Measurements from ENCODE around the gene RNU1-1.
"Not testable (repeated sequence)": the region's sequence is repeated elsewhere in the genome, so short reads cannot be mapped to it uniquely, and the experiment has no call there.

Gene RNU1-1

DNA sequence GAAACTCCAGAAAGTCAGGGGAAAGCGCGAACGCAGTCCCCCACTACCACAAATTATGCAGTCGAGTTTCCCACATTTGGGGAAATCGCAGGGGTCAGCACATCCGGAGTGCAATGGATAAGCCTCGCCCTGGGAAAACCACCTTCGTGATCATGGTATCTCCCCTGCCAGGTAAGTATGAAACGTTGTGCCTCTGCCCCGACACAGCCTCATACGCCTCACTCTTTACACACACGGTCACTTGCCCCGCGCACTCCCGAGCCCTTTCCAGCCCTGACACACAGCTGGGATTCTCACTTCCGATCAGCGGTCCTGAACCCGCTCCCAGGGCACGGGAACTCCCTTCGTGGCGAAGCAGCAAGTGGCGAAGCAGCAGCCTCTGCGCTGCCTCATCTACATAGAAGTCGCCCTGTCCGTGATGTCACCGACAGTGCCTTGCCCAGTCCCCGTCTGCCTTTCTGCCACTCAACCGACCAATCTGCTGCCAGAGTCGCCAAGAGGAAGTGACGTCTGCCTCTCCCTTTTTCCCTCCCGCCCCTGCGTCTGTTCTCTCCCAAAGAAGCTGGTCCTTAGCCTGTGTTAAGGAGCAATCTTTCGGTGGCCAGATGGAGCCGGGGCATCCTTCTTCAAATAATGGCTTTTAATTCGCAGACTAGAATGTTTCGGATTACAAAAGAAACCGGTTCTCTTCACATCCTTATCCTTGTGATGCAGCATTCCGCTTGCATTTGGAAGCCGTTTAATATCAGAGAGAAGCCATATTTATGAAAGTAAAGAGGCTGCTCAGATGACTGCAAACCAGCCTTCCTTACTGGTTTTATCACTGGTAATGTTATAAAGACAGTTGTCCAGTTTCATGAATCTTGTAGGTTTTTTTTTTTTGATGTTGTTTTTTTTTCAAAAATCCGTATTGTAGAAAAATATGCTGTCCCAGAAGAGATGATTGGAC lies at the start of gene RNU1-1:
TSS of gene RNU1-1 (minus strand) at position 179 of the 949 bp plus-strand sequence.
- not testable (repeated sequence) for H3K27me3 ChIP-seq (ENCODE audit: insufficient read depth, low read length); H3K36me3 ChIP-seq (ENCODE audit: insufficient read depth, low read length); H3K4me1 ChIP-seq (ENCODE audit: insufficient read depth, low read length); H2AFZ ChIP-seq (ENCODE audit: low read depth, low read length); H3K9me3 ChIP-seq (ENCODE audit: low read length)
- peak within 1 kb of the TSS; percentile 59 for H3K4me3 ChIP-seq (ENCODE audit: low read length)

DNA sequence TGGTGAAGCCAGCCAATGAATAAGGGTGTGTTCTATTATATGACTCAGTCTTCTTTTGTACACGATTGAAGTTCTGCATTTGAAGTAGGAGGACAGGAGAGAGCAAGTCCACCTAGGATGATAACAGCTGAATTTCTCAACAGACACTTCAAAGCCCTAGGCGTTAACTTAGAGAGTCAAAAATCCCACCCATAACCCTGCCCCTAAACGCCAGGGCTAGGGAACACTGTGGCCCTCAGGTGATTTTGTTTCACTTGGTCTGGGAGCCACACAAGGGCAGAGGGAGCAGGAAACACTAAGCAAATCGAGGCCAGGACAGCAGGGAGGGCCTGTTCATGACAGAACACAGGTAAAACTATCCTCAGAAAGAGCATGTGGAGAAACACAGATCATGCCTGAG lies 47.0 kb upstream of the RNU1-1 start:
- H3K4me1 ChIP-seq (ENCODE audit: insufficient read depth, low read length); H3K9me3 ChIP-seq (ENCODE audit: low read length); H3K36me3 ChIP-seq (ENCODE audit: insufficient read depth, low read length); H3K27me3 ChIP-seq (ENCODE audit: insufficient read depth, low read length); H3K4me3 ChIP-seq (ENCODE audit: low read length); H2AFZ ChIP-seq (ENCODE audit: low read depth, low read length): not testable (repeated sequence)

GRCh38 chr1:16560498-16560897 lies 46.4 kb upstream of the RNU1-1 start:
- not testable (repeated sequence) for H3K4me1 ChIP-seq (ENCODE audit: insufficient read depth, low read length); H2AFZ ChIP-seq (ENCODE audit: low read depth, low read length); H3K9me3 ChIP-seq (ENCODE audit: low read length)

GRCh38 chr1:16559688-16560087 lies 45.6 kb upstream of the RNU1-1 start:
- H3K9me3 ChIP-seq (ENCODE audit: low read length); H3K4me1 ChIP-seq (ENCODE audit: insufficient read depth, low read length); H3K27me3 ChIP-seq (ENCODE audit: insufficient read depth, low read length); H3K36me3 ChIP-seq (ENCODE audit: insufficient read depth, low read length); H3K4me3 ChIP-seq (ENCODE audit: low read length); H2AFZ ChIP-seq (ENCODE audit: low read depth, low read length): not testable (repeated sequence)

More at GRCh38 chr1:16560498-16560897, 46.4 kb upstream of the RNU1-1 start:
- H3K27me3 ChIP-seq (ENCODE audit: insufficient read depth, low read length); H3K4me3 ChIP-seq (ENCODE audit: low read length); H3K36me3 ChIP-seq (ENCODE audit: insufficient read depth, low read length): not testable (repeated sequence)

- not testable (repeated sequence) for H3K4me3 ChIP-seq (ENCODE audit: low read length); H3K4me1 ChIP-seq (ENCODE audit: insufficient read depth, low read length); H3K36me3 ChIP-seq (ENCODE audit: insufficient read depth, low read length); H3K27me3 ChIP-seq (ENCODE audit: insufficient read depth, low read length); H3K9me3 ChIP-seq (ENCODE audit: low read length); H2AFZ ChIP-seq (ENCODE audit: low read depth, low read length)
These were observed 42.9 kb upstream of the RNU1-1 start for GRCh38 chr1:16557034-16557433.

DNA sequence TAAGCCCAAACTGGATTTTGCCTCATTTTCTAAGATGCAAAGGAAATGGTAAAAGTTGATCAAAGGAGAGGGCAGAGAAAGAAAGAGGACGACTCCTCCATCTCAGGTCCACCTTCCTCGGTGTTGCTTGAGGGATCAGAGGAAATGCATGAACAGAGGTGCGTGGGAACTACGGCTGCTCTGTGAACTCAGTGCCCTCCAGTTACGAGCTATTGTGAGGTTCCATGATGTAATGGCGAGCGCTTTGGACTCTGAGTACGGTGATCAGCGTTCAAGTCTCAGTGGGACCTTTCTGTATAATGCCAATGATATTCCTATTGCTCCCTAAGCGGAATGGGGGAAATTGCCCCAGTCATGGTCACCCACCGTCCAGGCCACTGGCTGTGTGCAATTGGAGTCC lies 39.2 kb upstream of the RNU1-1 start:
- H3K27me3 ChIP-seq (ENCODE audit: insufficient read depth, low read length); H3K36me3 ChIP-seq (ENCODE audit: insufficient read depth, low read length); H2AFZ ChIP-seq (ENCODE audit: low read depth, low read length); H3K4me3 ChIP-seq (ENCODE audit: low read length); H3K9me3 ChIP-seq (ENCODE audit: low read length); H3K4me1 ChIP-seq (ENCODE audit: insufficient read depth, low read length): not testable (repeated sequence)

- H3K27me3 ChIP-seq (ENCODE audit: insufficient read depth, low read length); H3K4me3 ChIP-seq (ENCODE audit: low read length); H2AFZ ChIP-seq (ENCODE audit: low read depth, low read length); H3K4me1 ChIP-seq (ENCODE audit: insufficient read depth, low read length); H3K9me3 ChIP-seq (ENCODE audit: low read length); H3K36me3 ChIP-seq (ENCODE audit: insufficient read depth, low read length): not testable (repeated sequence)
These were observed 36.3 kb upstream of the RNU1-1 start for GRCh38 chr1:16550212-16550918.

DNA sequence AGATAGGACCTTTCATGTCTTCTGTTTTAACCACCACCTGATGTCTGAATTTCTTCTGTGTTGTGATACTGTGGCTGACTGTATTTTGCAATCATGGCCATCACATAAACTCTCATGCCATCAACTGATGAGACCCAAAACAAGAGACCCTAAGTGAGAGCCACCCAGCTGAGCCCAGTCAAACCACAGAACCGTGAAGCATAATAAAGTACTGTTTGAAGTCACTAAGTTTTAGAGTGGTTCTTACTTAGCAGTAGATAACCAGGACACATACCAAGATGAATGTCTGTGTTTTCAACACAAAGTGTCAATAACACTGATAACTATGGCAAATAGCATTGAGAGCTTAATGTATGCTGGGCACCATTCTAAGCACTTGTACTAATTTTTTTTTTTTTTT lies 35.5 kb upstream of the RNU1-1 start:
- not testable (repeated sequence) for H2AFZ ChIP-seq (ENCODE audit: low read depth, low read length); H3K4me1 ChIP-seq (ENCODE audit: insufficient read depth, low read length); H3K9me3 ChIP-seq (ENCODE audit: low read length); H3K36me3 ChIP-seq (ENCODE audit: insufficient read depth, low read length); H3K27me3 ChIP-seq (ENCODE audit: insufficient read depth, low read length); H3K4me3 ChIP-seq (ENCODE audit: low read length)

DNA sequence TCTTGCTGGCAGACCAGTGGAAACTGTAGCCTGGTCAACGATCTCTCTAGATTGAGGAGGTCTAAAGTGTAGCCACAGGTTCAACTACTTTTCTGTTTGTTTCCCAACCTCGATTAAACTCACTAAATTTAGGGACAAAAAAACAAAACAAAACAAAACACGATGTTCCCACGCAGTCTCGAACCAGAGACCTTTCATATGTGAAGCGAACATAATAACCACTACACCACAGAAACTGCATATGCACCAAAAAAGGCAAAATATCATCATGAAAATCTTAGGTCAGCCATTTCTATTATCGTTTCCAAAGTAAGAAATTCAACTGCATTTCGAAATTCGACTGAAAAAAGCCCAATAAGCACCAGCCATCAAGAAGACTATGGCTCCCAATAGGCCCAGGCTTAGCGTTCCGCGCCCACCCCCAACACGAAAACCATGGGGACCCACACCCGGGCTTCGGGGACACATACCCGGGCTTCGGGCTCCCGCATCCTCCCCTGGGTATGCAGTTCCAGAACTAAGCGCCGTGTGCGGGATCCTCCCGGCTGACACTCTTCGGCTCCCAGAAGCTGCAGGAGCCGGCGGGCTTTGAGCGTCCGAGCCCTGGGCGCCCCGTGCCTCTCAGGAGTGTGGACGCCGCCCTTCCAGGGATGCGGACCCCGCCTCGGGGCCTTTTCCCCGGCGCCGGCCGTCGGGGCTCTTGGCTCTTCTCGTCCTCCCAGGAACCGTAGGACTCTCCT lies 33.6 kb upstream of the RNU1-1 start:
- H3K36me3 ChIP-seq (ENCODE audit: insufficient read depth, low read length); H2AFZ ChIP-seq (ENCODE audit: low read depth, low read length); H3K4me3 ChIP-seq (ENCODE audit: low read length); H3K27me3 ChIP-seq (ENCODE audit: insufficient read depth, low read length); H3K9me3 ChIP-seq (ENCODE audit: low read length); H3K4me1 ChIP-seq (ENCODE audit: insufficient read depth, low read length): not testable (repeated sequence)

DNA sequence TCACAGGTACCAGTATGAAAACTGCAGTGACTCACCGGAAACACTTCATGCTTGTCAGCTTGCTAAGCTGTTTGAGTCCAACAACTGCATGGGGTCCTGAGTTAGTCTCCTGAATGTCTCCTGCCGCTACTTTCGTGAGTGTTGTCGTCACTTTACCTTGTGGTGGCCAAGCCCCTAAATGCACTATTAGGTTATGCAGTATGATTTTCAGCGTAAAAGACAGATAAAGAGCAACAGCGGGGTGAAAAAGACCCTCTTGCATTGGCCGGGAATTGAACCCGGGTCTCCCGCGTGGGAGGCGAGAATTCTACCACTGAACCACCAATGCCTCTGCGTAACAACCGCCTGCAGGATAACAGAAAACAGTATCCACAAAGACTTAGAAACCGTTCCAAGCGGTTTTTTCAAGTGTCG lies 31.6 kb upstream of the RNU1-1 start:
- not testable (repeated sequence) for H3K4me1 ChIP-seq (ENCODE audit: insufficient read depth, low read length); H3K36me3 ChIP-seq (ENCODE audit: insufficient read depth, low read length); H3K4me3 ChIP-seq (ENCODE audit: low read length); H3K9me3 ChIP-seq (ENCODE audit: low read length); H2AFZ ChIP-seq (ENCODE audit: low read depth, low read length); H3K27me3 ChIP-seq (ENCODE audit: insufficient read depth, low read length)

DNA sequence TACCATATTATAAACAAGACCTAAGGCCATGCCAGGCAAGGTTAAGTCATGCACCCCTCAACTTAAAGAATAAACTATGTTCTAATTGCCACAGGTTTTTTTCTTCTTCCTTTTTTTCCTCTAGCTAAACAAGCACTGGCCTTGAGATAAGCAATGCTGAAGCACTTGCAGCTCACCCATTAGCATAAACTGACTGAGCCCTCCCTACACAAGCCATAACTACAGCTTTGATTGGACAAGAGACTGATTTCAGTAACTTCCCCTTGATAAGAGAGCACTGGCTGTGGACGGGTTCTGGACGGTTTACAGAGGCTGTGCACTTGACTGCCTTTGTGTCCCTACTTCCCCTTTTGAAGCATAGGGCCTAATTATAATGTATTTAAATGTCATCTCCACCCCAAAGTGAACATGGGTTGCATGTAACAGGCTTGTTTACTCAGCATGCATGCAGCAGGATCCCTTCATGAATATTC lies 26.4 kb upstream of the RNU1-1 start:
- H2AFZ ChIP-seq (ENCODE audit: low read depth, low read length); H3K36me3 ChIP-seq (ENCODE audit: insufficient read depth, low read length); H3K4me1 ChIP-seq (ENCODE audit: insufficient read depth, low read length); H3K9me3 ChIP-seq (ENCODE audit: low read length); H3K4me3 ChIP-seq (ENCODE audit: low read length); H3K27me3 ChIP-seq (ENCODE audit: insufficient read depth, low read length): not testable (repeated sequence)

GRCh38 chr1:16537528-16537927 lies 23.4 kb upstream of the RNU1-1 start:
- not testable (repeated sequence) for H3K4me3 ChIP-seq (ENCODE audit: low read length); H2AFZ ChIP-seq (ENCODE audit: low read depth, low read length); H3K36me3 ChIP-seq (ENCODE audit: insufficient read depth, low read length); H3K27me3 ChIP-seq (ENCODE audit: insufficient read depth, low read length); H3K4me1 ChIP-seq (ENCODE audit: insufficient read depth, low read length); H3K9me3 ChIP-seq (ENCODE audit: low read length)

DNA sequence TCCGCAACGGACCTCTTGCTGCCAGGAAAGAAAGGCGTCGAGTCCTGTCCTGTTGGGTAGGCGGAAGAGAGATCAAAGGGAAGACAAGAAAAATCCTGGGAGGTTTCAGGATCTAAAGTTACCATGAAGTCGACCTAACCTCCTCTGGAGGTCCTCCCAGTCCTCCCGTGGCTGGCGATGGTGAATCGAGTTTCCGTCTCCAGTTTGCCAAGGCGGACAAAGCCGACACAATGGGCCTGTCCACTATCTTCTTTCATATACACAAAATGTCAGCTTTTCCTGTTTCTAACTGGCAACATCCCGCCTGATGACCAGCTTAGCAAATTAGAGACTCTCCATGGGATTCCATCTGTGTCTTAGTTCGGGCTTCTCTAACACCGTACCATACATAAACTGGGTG lies 22.7 kb upstream of the RNU1-1 start:
- not testable (repeated sequence) for H2AFZ ChIP-seq (ENCODE audit: low read depth, low read length); H3K4me1 ChIP-seq (ENCODE audit: insufficient read depth, low read length); H3K4me3 ChIP-seq (ENCODE audit: low read length); H3K9me3 ChIP-seq (ENCODE audit: low read length); H3K36me3 ChIP-seq (ENCODE audit: insufficient read depth, low read length); H3K27me3 ChIP-seq (ENCODE audit: insufficient read depth, low read length)

Measured in neuron (in vitro differentiated cells).